SH-SY5Y (cell line): ENCODE data around the gene HSD3B1.

Source experiments
- GATA2 ChIP-seq: IDR thresholded peaks from 2 replicates; pipeline ENCODE4 v1.6.1; 2011; ENCODE audit warnings: mild to moderate bottlenecking, low read depth, low read length
- GATA3 ChIP-seq: IDR thresholded peaks from 2 replicates; pipeline ENCODE4 v1.6.1; 2011; ENCODE audit warnings: low read depth, mild to moderate bottlenecking, low read length, moderate library complexity

- TF ChIP-seq GATA2 (no peak), GATA3 (no peak)
These were observed 37.3 kb upstream of the HSD3B1 start for GRCh38 chr1:119469741-119470140.
